IPS-18a (cell line): ENCODE data around the gene DLX1.

Source experiments
- H3K27ac ChIP-seq: one replicate; pipeline ENCODE4 v1.5.1; 2013; ENCODE audit warnings: low read length
- H3K27me3 ChIP-seq: one replicate; pipeline ENCODE4 v1.6.1; 2013; ENCODE audit warnings: mild to moderate bottlenecking, low read length; ENCODE audit not compliant: control insufficient read depth, insufficient read depth
- H3K36me3 ChIP-seq: one replicate; pipeline ENCODE4 v1.6.1; 2013; ENCODE audit warnings: low read depth, low read length; ENCODE audit not compliant: control insufficient read depth
- H3K4me1 ChIP-seq: one replicate; pipeline ENCODE4 v1.6.1; 2013; ENCODE audit warnings: low read depth, low read length; ENCODE audit not compliant: control insufficient read depth
- H3K4me3 ChIP-seq: one replicate; pipeline ENCODE4 v1.5.1; 2013; ENCODE audit warnings: low read length
- H3K9ac ChIP-seq: one replicate; pipeline ENCODE4 v1.6.1; 2013; ENCODE audit warnings: mild to moderate bottlenecking, low read length, moderate library complexity
- H3K9me3 ChIP-seq: one replicate; pipeline ENCODE4 v1.6.1; 2013; ENCODE audit warnings: low read depth, low read length; ENCODE audit not compliant: control insufficient read depth

Gene DLX1

DNA sequence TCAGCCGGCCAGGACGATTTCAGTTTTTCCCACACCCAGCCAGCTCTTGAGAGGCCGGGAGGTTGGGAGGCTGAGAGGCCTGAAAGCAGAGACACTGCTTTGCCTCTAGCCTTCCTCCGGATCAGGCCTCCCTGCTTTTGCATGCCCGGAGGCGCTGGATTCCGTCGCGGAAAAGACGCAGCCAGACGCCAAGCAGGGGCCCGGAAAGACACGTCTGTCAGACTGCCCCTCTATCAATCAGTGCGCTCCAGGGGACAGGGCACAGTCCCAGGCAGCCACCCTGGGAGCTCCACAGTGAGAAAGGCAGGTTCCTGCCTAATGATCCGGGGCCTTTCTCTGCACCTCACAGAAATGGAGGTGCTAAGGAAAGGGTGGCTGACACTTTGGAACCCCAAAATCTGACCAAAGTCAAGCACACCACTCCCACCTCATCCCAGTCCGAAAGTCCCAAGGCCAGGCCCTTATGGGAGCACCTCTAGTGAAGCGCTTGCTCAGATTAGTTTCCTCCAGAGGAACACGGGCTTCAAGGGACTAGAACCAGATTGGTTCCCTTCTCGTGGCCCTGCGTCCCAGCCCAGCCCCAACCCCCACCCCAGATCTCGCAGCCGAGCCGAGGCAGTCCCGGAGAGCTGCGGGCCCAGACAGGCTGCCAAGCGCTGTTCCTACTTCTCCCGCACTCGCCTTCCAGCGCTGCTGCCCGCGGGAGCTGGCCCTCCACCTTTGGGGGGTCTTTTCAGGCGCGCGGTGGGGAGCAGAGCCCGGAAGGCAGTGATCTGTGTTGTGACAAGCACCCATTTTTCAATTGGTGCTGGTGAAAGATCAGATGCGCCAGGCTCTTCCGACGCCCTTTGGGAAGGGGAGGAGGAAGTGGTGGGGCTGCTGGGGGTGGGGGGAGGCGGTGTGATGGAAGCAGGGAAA is 5.0 kb downstream of the DLX1 start:
- no peaks in the 10 kb centered on the region for H3K36me3 ChIP-seq
- peaks cover 100% of the 10 kb centered on the region for H3K27me3 ChIP-seq
- H3K9me3 ChIP-seq, result no peaks in the 10 kb centered on the region
- H3K4me3 ChIP-seq, result no peak overlapping the region
- peaks cover 21% of the 10 kb centered on the region for H3K4me1 ChIP-seq
- no peak overlapping the region for H3K9ac ChIP-seq
- no peak overlapping the region for H3K27ac ChIP-seq

GRCh38 chr2:172091000-172091641 is 5.8 kb downstream of the DLX1 start:
- Histone ChIP-seq H3K4me3 (no peak overlapping the region), H3K36me3 (no peaks in the 10 kb centered on the region), H3K9ac (no peak overlapping the region), H3K27me3 (peaks cover 100% of the 10 kb centered on the region), H3K4me1 (peaks cover 21% of the 10 kb centered on the region), H3K27ac (no peak overlapping the region), H3K9me3 (no peaks in the 10 kb centered on the region)

- Histone ChIP-seq H3K9me3 (no peaks in the 10 kb centered on the region), H3K9ac (no peak overlapping the region), H3K36me3 (no peaks in the 10 kb centered on the region), H3K4me3 (no peak overlapping the region), H3K27me3 (peaks cover 100% of the 10 kb centered on the region), H3K4me1 (peaks cover 17% of the 10 kb centered on the region), H3K27ac (no peak overlapping the region)
Observed at GRCh38 chr2:172091761-172092566, 6.7 kb downstream of the DLX1 start.

DNA sequence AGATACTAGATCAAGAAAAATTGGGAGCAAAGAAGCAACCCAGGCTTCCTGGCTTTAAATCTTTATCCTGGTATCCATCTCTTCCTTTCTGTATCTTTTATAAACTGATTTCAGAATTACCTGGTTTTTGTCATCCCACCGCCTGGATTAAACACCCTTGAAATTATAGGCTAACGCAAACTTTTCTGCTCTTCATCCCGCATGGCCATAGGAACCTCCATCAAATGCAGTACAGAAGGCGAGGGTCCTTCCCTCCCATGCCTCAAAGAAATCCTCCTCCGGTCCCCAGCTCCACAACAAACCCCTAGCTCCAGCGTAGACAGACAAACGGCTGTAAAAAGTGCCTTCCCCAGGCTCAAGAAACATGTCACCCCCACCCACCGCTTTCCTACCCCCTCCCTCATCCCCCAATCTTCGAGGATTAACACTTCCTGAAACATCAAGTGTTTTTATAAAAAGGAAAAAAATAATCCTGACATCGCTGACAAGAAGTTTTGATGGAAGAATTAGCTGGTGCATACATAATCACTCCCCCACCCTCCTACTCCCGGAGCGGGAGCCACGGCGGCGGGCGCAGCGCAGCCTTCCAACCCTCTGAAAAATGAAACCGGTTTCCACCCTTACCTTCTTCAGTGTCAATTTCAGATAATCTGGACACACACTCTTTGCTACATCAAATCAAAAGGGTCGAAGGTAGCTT is 7.6 kb downstream of the DLX1 start:
- no peak overlapping the region for H3K4me3 ChIP-seq
- no peak overlapping the region for H3K27ac ChIP-seq
- peaks cover 14% of the 10 kb centered on the region for H3K4me1 ChIP-seq
- H3K9me3 ChIP-seq, result no peaks in the 10 kb centered on the region
- peaks cover 100% of the 10 kb centered on the region for H3K27me3 ChIP-seq
- H3K36me3 ChIP-seq, result no peaks in the 10 kb centered on the region
- H3K9ac ChIP-seq, result no peak overlapping the region

DNA sequence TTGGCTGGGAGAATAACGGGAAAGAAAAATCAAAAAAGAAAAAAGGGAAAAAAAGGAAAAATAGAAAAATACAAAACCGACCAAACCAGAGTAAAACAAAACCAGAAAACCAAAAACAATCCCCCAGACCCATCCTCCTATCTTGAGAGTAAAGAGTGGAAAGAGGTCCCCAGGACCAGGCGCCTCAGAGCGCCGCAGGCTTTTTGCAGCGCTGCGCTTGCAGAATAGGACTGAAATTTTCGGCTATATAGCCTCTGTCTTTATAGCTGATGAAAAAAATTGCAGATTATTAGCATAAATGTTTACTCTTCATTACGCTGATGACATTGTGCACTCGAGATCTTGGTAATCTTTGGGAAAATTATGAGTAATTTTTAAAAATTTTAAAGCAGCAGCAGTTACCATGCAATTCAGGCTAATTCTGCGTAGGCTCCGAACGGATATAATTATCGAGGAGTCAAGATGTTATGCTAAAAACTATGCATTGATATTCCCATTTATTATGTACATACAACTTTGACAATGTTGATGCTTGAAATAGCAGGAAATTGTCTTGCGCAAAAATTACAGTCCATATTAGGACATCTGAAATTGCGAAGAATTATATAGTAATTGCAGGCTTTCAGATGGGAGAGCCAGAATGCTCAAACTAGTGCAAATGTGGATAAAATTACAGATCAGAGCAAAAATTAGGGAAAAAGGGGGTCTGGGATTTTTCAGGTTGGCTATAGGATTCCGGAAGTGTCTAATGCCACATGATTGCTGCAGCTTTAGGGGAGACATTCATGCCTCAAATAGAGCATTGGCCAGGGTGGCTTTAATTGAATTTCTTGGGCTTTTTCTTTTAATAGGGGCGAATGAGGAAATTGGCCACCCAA is 8.3 kb downstream of the DLX1 start:
- H3K27ac ChIP-seq, result no peak overlapping the region
- H3K4me3 ChIP-seq, result no peak overlapping the region
- no peak overlapping the region for H3K9ac ChIP-seq
- H3K4me1 ChIP-seq, result peaks cover 13% of the 10 kb centered on the region
- H3K36me3 ChIP-seq, result no peaks in the 10 kb centered on the region
- peaks cover 100% of the 10 kb centered on the region for H3K27me3 ChIP-seq
- no peaks in the 10 kb centered on the region for H3K9me3 ChIP-seq

- H3K27me3 ChIP-seq, result peaks cover 100% of the 10 kb centered on the region
- no peak overlapping the region for H3K9ac ChIP-seq
- no peaks in the 10 kb centered on the region for H3K36me3 ChIP-seq
- H3K4me1 ChIP-seq, result peaks cover 18% of the 10 kb centered on the region
- H3K4me3 ChIP-seq, result peak overlapping the region; percentile 37
- H3K9me3 ChIP-seq, result no peaks in the 10 kb centered on the region
- H3K27ac ChIP-seq, result no peak overlapping the region
Observed at GRCh38 chr2:172094294-172095145, 9.2 kb downstream of the DLX1 start.

DNA sequence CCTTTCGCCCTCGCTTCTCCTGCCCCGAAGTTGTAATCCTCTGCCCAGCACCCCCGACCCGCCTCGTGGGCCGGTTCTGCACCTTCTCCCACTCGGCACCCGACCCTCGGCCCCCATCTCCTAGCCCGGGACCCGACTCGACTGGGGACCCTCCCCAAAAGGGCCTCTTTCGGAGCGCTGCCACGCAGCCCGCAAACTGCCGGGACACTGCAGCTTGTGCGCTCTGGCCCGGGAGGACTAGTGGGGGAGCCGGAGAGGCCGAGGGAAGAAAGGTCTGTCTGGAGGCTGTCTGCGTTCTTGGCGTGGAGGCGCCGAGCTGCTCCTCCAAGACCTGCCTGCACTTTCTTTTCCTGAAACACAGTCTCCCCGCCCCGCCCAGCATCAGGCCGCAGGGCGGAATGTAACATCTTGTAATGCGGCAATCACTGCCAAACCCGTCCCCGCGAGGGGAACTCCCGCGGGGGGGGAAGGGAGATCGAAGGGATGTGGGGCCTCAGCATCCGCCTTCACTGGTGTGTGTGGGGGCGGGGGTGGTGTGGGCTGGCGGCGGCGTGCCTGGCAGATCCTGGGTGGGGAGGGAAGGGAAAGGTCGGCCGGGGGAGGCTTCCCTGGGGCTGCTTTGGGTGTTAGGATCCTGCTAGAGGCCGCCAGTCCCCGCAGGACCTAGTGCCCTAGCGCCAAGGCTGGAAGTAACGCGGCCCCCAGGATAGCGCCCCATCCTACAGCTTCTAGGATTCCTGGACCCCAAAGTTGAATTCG is 10.0 kb downstream of the DLX1 start:
- no peak overlapping the region for H3K27ac ChIP-seq
- H3K36me3 ChIP-seq, result no peaks in the 10 kb centered on the region
- peak overlapping the region; percentile 37 for H3K4me3 ChIP-seq
- no peaks in the 10 kb centered on the region for H3K9me3 ChIP-seq
- H3K27me3 ChIP-seq, result peaks cover 100% of the 10 kb centered on the region
- peaks cover 21% of the 10 kb centered on the region for H3K4me1 ChIP-seq
- no peak overlapping the region for H3K9ac ChIP-seq

DNA sequence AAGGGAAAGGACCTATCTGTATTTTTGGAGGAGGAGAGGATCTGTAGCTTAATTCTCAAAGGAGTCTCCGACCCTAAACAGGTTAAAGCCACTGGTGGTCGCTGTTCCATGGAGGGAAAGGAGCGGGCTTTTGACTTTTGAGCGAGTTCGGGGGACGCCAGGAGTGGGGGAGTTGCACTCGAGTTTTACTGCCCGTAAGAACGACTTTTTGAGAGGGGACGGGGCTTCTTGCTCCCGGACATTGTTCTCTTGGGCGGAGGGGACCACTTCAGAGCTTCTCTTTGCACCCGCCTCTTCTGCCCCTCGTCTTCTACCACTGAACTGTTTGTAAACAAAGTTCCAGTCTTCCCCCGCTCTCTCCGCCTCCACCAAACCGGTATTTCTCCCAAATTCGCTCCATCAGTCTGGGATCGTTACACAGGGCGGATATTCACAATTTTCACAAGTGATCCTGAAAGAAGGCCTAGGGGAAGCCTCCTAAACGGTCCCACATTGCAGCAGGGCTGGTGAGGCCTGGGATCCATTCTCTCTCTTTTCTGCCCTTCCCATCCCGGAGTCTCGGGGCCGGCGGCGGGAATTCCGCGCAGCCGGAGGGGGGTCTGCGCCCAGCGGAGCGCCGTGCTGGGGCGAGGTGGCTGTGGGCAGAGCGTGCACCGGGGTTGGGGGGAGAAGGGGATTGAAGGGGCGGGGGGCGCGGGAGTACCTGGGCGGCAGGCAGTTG is 10.8 kb downstream of the DLX1 start:
- no peaks in the 10 kb centered on the region for H3K9me3 ChIP-seq
- H3K4me3 ChIP-seq, result peak overlapping the region; percentile 37
- peaks cover 21% of the 10 kb centered on the region for H3K4me1 ChIP-seq
- no peak overlapping the region for H3K27ac ChIP-seq
- H3K27me3 ChIP-seq, result peaks cover 100% of the 10 kb centered on the region
- H3K36me3 ChIP-seq, result no peaks in the 10 kb centered on the region
- H3K9ac ChIP-seq, result no peak overlapping the region
